Measurements from ENCODE around the gene TPRG1.

DNA sequence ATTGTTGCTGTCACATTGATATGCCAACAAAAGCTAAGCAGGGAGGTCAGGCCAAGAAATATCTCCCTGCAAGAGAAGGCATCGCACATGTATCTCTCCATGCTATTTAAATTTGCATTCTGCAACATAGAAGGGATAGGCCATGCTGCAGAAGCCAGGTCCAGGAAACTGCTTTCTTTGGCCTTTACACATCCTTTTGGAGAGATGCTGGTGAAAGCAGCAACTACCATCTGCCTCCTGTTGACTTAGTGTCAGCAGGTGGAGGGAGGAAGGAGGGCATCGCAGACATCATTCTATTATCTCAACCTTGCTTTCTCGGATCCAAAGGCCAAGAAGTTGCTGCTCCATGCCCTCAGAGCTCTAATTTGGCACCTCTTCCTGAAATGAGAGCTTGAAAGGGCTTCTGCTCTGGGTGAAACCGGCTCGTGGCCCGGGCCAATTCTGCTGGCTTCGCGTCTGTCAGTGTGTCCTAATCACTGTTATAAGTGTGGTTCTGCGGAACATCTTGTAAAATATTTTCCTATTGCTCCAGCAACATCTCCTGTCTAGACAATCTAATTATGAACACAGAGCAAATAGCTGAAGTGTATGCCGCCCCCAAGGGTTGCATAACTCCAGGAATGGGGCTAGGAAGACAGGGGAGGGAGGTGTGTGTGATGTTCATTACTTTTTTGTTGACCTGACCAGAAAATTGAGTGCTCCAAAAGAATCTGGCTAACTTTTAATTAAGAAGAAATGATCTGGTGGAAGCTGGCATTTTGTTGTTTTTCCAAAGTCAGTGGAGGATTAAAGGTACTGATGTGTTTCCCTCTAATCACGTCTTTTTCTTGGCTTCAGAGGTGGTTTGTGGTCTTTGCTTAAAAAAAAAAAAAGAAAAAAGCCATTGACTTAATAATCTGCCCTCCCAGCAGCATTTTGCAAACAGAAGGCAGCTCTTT lies 89.1 kb downstream of the TPRG1 start:
- TF ChIP-seq, protein P1, sequence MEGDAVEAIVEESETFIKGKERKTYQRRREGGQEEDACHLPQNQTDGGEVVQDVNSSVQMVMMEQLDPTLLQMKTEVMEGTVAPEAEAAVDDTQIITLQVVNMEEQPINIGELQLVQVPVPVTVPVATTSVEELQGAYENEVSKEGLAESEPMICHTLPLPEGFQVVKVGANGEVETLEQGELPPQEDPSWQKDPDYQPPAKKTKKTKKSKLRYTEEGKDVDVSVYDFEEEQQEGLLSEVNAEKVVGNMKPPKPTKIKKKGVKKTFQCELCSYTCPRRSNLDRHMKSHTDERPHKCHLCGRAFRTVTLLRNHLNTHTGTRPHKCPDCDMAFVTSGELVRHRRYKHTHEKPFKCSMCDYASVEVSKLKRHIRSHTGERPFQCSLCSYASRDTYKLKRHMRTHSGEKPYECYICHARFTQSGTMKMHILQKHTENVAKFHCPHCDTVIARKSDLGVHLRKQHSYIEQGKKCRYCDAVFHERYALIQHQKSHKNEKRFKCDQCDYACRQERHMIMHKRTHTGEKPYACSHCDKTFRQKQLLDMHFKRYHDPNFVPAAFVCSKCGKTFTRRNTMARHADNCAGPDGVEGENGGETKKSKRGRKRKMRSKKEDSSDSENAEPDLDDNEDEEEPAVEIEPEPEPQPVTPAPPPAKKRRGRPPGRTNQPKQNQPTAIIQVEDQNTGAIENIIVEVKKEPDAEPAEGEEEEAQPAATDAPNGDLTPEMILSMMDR (IDR thresholded peaks at IDR 0.05), result no peak
- no peak for TF ChIP-seq POLR2A (IDR thresholded peaks at IDR 0.05)

All from body of pancreas (tissue), 4 donors.